ENCODE results near the gene HMGXB3.

HMGXB3 gene

DNA sequence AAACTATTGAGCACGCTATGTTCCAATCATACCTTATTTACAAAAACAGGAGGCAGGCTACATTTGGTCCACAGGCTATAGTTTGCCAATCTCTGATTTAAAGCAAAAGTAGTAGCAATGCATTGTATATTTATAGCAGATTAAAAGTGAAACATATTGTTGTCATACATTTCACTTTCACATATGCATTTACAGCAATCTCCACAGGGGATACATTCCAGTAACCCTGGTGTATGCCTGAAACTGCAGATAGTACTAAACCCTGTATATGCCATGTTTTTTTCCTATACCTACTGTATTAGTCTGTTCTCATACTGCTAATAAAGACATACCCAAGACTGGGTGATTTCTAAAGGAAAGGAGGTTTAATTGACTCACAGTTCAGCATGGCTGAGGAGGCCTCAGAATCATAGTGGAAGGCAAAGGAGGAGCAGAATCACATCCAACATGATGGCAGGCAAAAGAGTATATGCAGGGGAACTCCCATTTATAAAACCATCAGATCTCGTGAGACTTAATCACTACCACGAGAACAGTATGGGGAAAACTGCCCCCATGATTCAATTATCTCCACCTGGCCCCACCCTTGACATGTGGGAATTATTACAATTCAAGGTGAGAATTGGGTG lies 91.7 kb downstream of the HMGXB3 start:
- no peak for DNase-seq

DNA sequence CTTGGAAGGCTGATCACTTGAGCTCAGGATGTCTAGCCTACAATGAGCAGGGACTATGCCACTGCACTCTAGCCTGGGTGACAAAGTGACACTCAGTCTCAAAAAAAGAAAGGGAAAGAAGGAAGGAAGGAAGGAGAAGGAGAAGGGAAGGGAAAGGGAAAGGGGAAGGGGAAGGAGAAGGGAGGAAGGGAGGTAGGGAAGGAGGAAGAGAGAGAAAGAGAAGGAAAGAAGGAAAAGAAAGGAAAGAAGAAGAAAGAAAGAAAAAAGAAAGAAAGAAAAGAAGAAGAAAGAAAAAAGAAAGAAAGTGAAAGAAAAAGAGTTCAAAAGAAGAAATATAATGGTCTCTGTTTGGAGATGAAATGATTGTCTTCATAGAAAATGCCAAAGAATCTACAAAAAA lies 96.6 kb downstream of the HMGXB3 start:
- DNase-seq = no peak

DNA sequence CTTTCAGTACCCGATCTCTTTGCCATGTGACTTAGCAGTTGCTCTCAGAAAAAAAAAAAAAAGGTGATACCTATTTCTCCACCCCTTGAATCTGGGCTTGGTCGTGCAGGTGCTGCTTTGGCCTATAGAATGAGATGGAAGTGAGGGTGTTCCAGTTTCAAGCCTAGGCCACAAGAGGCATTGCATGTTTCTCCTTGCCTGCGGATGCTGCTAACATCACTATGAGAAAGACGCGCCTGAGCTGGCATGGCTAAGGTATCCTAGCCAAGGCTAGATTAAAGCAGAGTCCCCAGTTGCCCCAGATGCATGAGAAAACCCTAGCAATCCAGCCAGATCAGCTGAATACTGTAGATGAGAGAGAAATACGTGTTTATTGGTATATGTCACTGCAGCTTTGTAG lies 100.5 kb downstream of the HMGXB3 start:
- DNase-seq = no peak

Measured in NCI-H1436 (cell line).